IPS-15b (cell line): ENCODE results near the gene CDK9.
"Not testable (repeated sequence)": the region's sequence is repeated elsewhere in the genome, so short reads cannot be mapped to it uniquely, and the experiment has no call there.

Experiments used
- H3K27me3 ChIP-seq: one replicate; pipeline ENCODE4 v1.6.1; 2013; ENCODE audit warnings: low read length; ENCODE audit not compliant: control insufficient read depth, insufficient read depth
- H3K36me3 ChIP-seq: one replicate; pipeline ENCODE4 v1.6.1; 2013; ENCODE audit warnings: low read length; ENCODE audit not compliant: control insufficient read depth, insufficient read depth
- H3K4me1 ChIP-seq: one replicate; pipeline ENCODE4 v1.6.1; 2013; ENCODE audit warnings: mild to moderate bottlenecking, low read length; ENCODE audit not compliant: control insufficient read depth, insufficient read depth
- H3K4me3 ChIP-seq: one replicate; pipeline ENCODE4 v1.5.1; 2013; ENCODE audit warnings: low read depth, low read length
- H3K9ac ChIP-seq: one replicate; pipeline ENCODE4 v1.6.1; 2013; ENCODE audit warnings: low read depth, mild to moderate bottlenecking, low read length
- H3K9me3 ChIP-seq: one replicate; pipeline ENCODE4 v1.6.1; 2013; ENCODE audit warnings: mild to moderate bottlenecking, low read length; ENCODE audit not compliant: control insufficient read depth, insufficient read depth

The CDK9 gene

GRCh38 chr9:127753622-127754021 is 32.2 kb upstream of the CDK9 start:
- Histone ChIP-seq H3K9ac (no peak overlapping the region), H3K9me3 (no peaks in the 10 kb centered on the region), H3K27me3 (peaks cover 33% of the 10 kb centered on the region), H3K4me1 (peaks cover 5% of the 10 kb centered on the region), H3K4me3 (peak overlapping the region; percentile 75), H3K36me3 (peaks cover 4% of the 10 kb centered on the region)

GRCh38 chr9:127754099-127755060 is 31.5 kb upstream of the CDK9 start:
- Histone ChIP-seq H3K4me1 (peaks cover 5% of the 10 kb centered on the region), H3K36me3 (peaks cover 1% of the 10 kb centered on the region), H3K27me3 (peaks cover 33% of the 10 kb centered on the region), H3K4me3 (peak overlapping the region; percentile 75), H3K9ac (no peak overlapping the region), H3K9me3 (no peaks in the 10 kb centered on the region)

GRCh38 chr9:127755061-127756060 is 30.5 kb upstream of the CDK9 start:
- H3K9me3 ChIP-seq: no peaks in the 10 kb centered on the region
- no peaks in the 10 kb centered on the region for H3K36me3 ChIP-seq
- H3K27me3 ChIP-seq: peaks cover 33% of the 10 kb centered on the region
- no peak overlapping the region for H3K9ac ChIP-seq
- H3K4me3 ChIP-seq: peak overlapping the region; percentile 75
- peaks cover 5% of the 10 kb centered on the region for H3K4me1 ChIP-seq

GRCh38 chr9:127756233-127756632 is 29.6 kb upstream of the CDK9 start:
- Histone ChIP-seq H3K9me3 (no peaks in the 10 kb centered on the region), H3K27me3 (peaks cover 33% of the 10 kb centered on the region), H3K36me3 (no peaks in the 10 kb centered on the region), H3K4me1 (peaks cover 5% of the 10 kb centered on the region), H3K4me3 (no peak overlapping the region), H3K9ac (no peak overlapping the region)

- peaks cover 30% of the 10 kb centered on the region for H3K27me3 ChIP-seq
- not testable (repeated sequence) for H3K4me3 ChIP-seq, H3K9ac ChIP-seq, H3K36me3 ChIP-seq, H3K4me1 ChIP-seq, H3K9me3 ChIP-seq
Measured at GRCh38 chr9:127756776-127757175, 29.1 kb upstream of the CDK9 start.

- H3K27me3 ChIP-seq: peaks cover 11% of the 10 kb centered on the region
- H3K4me1 ChIP-seq: peaks cover 8% of the 10 kb centered on the region
- no peak overlapping the region for H3K9ac ChIP-seq
Measured at GRCh38 chr9:127758843-127759242, 27.0 kb upstream of the CDK9 start.

GRCh38 chr9:127761061-127761460 is 24.8 kb upstream of the CDK9 start:
- H3K4me1 ChIP-seq: peaks cover 5% of the 10 kb centered on the region
- H3K27me3 ChIP-seq: peaks cover 5% of the 10 kb centered on the region
- no peak overlapping the region for H3K9ac ChIP-seq
- no peaks in the 10 kb centered on the region for H3K36me3 ChIP-seq
- H3K9me3 ChIP-seq: no peaks in the 10 kb centered on the region
- H3K4me3 ChIP-seq: no peak overlapping the region

More at GRCh38 chr9:127758843-127759242, 27.0 kb upstream of the CDK9 start:
- Histone ChIP-seq H3K9me3 (no peaks in the 10 kb centered on the region), H3K4me3 (no peak overlapping the region), H3K36me3 (no peaks in the 10 kb centered on the region)

GRCh38 chr9:127761491-127761956 is 24.3 kb upstream of the CDK9 start:
- H3K27me3 ChIP-seq: peaks cover under 1% of the 10 kb centered on the region
- H3K36me3 ChIP-seq: no peaks in the 10 kb centered on the region
- no peak overlapping the region for H3K9ac ChIP-seq
- no peaks in the 10 kb centered on the region for H3K9me3 ChIP-seq
- no peak overlapping the region for H3K4me3 ChIP-seq
- H3K4me1 ChIP-seq: peaks cover 5% of the 10 kb centered on the region

- Histone ChIP-seq H3K9ac (no peak overlapping the region), H3K36me3 (no peaks in the 10 kb centered on the region), H3K27me3 (no peaks in the 10 kb centered on the region), H3K9me3 (no peaks in the 10 kb centered on the region), H3K4me3 (no peak overlapping the region), H3K4me1 (peaks cover 5% of the 10 kb centered on the region)
Measured at GRCh38 chr9:127762111-127762676, 23.6 kb upstream of the CDK9 start.

- Histone ChIP-seq H3K4me1 (peaks cover 5% of the 10 kb centered on the region), H3K4me3 (no peak overlapping the region), H3K36me3 (no peaks in the 10 kb centered on the region), H3K9me3 (no peaks in the 10 kb centered on the region), H3K9ac (no peak overlapping the region), H3K27me3 (no peaks in the 10 kb centered on the region)
Measured at GRCh38 chr9:127763918-127764384, 21.9 kb upstream of the CDK9 start.

- Histone ChIP-seq H3K36me3 (no peaks in the 10 kb centered on the region), H3K9ac (no peak overlapping the region), H3K4me3 (no peak overlapping the region), H3K27me3 (no peaks in the 10 kb centered on the region), H3K4me1 (peaks cover 12% of the 10 kb centered on the region), H3K9me3 (no peaks in the 10 kb centered on the region)
Measured at GRCh38 chr9:127765418-127765817, 20.4 kb upstream of the CDK9 start.
